GM13976 (cell line): ENCODE measurements around the gene HPCAL1.

ENCODE experiments used
- DNase-seq: peaks from one replicate; pipeline ENCODE4 v3.0.0; 2012; ENCODE audit warnings: low spot score
- CTCF ChIP-seq: IDR thresholded peaks from 2 replicates; pipeline ENCODE4 v1.5.1; 2012; ENCODE audit warnings: borderline replicate concordance, mild to moderate bottlenecking; ENCODE audit not compliant: insufficient read depth; ENCODE audit errors: extremely low read depth, missing control alignments, control extremely low read depth
- in situ Hi-C: fragments of 300-500 bp; cut with MboI; formaldehyde crosslinking; loops from one replicate; pipeline ENCODE4 v1.12.0; 2022; ENCODE audit warnings: low sequenced_read_pairs, mixed read lengths, inconsistent platforms; ENCODE audit not compliant: unreplicated experiment

HPCAL1 gene

DNA sequence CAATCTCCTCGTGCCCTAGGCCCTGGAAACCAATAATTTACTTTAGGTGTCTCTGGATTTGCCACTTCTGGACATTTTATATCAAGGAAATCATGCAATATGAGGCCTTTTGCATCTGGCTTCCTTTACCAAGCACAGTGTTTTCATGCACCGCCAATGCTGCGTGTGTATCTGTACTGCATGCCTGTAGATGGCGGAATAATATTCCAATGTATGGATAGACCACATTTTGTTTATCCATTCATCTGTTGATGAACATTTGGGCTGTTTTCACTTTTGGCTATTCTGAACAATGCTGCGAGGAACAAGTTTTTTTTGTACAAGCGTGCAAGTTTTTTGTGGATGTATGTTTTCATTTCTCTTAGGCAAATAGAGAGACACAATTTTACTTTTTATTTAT, 18.9 kb downstream of the HPCAL1 start:
- in situ Hi-C loops, result no loop called here
- no peak for DNase-seq
- TF ChIP-seq CTCF, result no peak

DNA sequence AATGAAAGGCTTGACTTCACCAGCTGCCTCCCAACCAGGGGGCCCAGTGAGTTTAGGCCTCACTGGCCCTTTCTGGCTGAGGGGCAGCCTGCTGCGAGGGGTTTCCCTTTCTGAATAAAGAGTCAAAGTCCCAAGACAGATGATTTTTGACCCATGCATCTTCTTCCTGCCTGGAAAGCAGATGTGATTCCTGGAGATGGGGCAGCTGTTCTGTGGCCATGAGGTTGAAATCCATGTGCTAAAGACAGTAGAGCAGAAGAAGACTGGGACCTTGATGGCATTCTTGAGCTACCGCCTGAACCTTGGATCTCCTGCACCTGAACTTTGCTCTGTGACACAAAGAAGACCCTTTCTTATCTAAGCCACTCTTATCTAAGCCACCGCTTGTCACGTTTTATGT, 19.8 kb downstream of the HPCAL1 start:
- TF ChIP-seq CTCF, result no peak
- no peak for DNase-seq
- in situ Hi-C loops, result no loop called here

- in situ Hi-C loops, result no loop called here
- no peak for TF ChIP-seq CTCF
- DNase-seq, result no peak
Measured at GRCh38 chr2:10322973-10323372, 20.3 kb downstream of the HPCAL1 start.

- no peak for TF ChIP-seq CTCF
- in situ Hi-C loops, result no loop called here
Measured at GRCh38 chr2:10323535-10323934, 20.8 kb downstream of the HPCAL1 start.

GRCh38 chr2:10324095-10324832, 21.6 kb downstream of the HPCAL1 start:
- TF ChIP-seq CTCF, result no peak
- DNase-seq, result peak; percentile 56
- in situ Hi-C loops, result no loop called here

More at GRCh38 chr2:10323535-10323934, 20.8 kb downstream of the HPCAL1 start:
- DNase-seq, result no peak

DNA sequence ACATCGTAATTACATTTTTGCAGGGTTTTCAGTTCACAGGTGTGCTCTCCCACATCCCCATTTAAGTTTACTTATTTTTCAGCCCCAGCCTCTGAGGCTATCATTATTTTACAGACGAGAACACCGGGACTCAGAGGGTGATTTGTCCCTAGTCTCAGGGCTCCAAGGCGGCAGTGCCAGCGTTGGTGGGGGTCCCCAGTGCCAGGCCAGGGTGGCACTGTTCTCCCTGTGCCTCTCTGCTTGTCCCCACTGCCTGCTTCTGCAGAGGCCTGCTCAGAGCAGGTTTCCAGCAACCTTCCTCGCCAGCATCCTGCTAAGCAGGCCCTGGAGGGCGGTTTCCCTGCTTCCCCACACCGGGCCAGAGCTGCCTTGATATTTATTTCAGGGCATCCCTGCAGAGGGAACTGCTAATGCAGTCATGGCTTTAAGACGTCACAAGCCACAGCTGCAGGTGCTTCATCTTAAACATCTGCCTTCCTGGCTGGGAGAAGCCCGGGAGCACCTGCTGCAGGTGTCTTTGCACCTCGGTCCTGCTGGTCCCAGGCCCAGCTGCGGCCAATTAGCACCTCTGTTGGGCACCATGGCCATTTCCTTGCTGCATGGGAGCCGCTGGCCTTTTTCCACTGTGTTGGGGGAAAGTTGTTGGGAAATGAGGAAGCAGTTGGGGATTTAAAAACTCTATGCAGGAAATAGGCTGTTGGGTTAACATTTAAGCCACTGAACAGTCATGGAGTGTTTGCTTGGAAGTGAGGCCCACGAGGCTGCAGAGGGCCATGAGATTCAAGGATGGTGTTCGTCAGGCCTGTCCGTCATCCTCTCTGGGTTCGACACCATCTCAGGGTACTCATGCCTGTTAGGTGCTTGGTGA, 22.8 kb downstream of the HPCAL1 start:
- DNase-seq, result no peak
- no peak for TF ChIP-seq CTCF
- in situ Hi-C loops, result no loop called here
